ENCODE data around the gene BAZ1A. TPM values are rescaled to one million over a fixed set of nuclear protein-coding genes. Genes with fewer than 3 reads are reported as not detected.
A peak's percentile ranks its signal among the peaks of the same experiment; 100 is the strongest.

Gene BAZ1A
- total RNA-seq, result 38.3 TPM
- polyA plus RNA-seq, result 14.8 TPM

GRCh38 chr14:34875031-34875922 lies at the start of gene BAZ1A:
Gene BAZ1A (minus strand): TSS chr14:34875360. CDS start chr14:34874604, 756 bp downstream.
- Histone ChIP-seq H3K27ac (ENCODE audit: low read depth) (peak within 1 kb of the TSS; percentile 98), H3K4me1 (ENCODE audit: insufficient read depth) (no peaks in the 10 kb centered on the region), H3K36me3 (ENCODE audit: insufficient read depth) (no peaks in the 10 kb centered on the region), H3K4me3 (ENCODE audit: low read depth, low read length) (peak within 1 kb of the TSS; percentile 95)
- WGBS, result under 1% methylated on average over 46 of the region's 46 CpGs
- DNase-seq (ENCODE audit: extremely low spot score), result no peak

- no peak overlapping the region for H3K27ac ChIP-seq (ENCODE audit: low read depth)
- H3K4me1 ChIP-seq (ENCODE audit: insufficient read depth), result no peaks in the 10 kb centered on the region
- no peak overlapping the region for H3K4me3 ChIP-seq (ENCODE audit: low read depth, low read length)
- H3K36me3 ChIP-seq (ENCODE audit: insufficient read depth), result no peaks in the 10 kb centered on the region
- DNase-seq (ENCODE audit: extremely low spot score), result no peak
- 67% methylated on average over 6 of the region's 6 CpGs for WGBS
These were observed 45.2 kb upstream of the BAZ1A start for GRCh38 chr14:34920339-34920738.

GRCh38 chr14:34913619-34914018 lies 38.5 kb upstream of the BAZ1A start:
- DNase-seq (ENCODE audit: extremely low spot score), result no peak
- Histone ChIP-seq H3K4me1 (ENCODE audit: insufficient read depth) (no peaks in the 10 kb centered on the region), H3K27ac (ENCODE audit: low read depth) (no peak overlapping the region), H3K36me3 (ENCODE audit: insufficient read depth) (no peaks in the 10 kb centered on the region), H3K4me3 (ENCODE audit: low read depth, low read length) (no peak overlapping the region)
- 95% methylated on average over 2 of the region's 2 CpGs for WGBS

GRCh38 chr14:34912966-34913365 lies 37.8 kb upstream of the BAZ1A start:
- DNase-seq (ENCODE audit: extremely low spot score), result no peak
- 82% methylated on average over 8 of the region's 8 CpGs for WGBS
- H3K4me1 ChIP-seq (ENCODE audit: insufficient read depth), result no peaks in the 10 kb centered on the region

GRCh38 chr14:34912182-34912581 lies 37.0 kb upstream of the BAZ1A start:
- Histone ChIP-seq H3K27ac (ENCODE audit: low read depth) (no peak overlapping the region), H3K4me1 (ENCODE audit: insufficient read depth) (no peaks in the 10 kb centered on the region), H3K36me3 (ENCODE audit: insufficient read depth) (no peaks in the 10 kb centered on the region), H3K4me3 (ENCODE audit: low read depth, low read length) (no peak overlapping the region)
- no peak for DNase-seq (ENCODE audit: extremely low spot score)
- WGBS, result 68% methylated on average over 3 of the region's 3 CpGs

More at GRCh38 chr14:34912966-34913365, 37.8 kb upstream of the BAZ1A start:
- no peaks in the 10 kb centered on the region for H3K36me3 ChIP-seq (ENCODE audit: insufficient read depth)
- H3K4me3 ChIP-seq (ENCODE audit: low read depth, low read length), result no peak overlapping the region
- H3K27ac ChIP-seq (ENCODE audit: low read depth), result no peak overlapping the region

- Histone ChIP-seq H3K27ac (ENCODE audit: low read depth) (no peak overlapping the region), H3K36me3 (ENCODE audit: insufficient read depth) (no peaks in the 10 kb centered on the region), H3K4me3 (ENCODE audit: low read depth, low read length) (no peak overlapping the region), H3K4me1 (ENCODE audit: insufficient read depth) (no peaks in the 10 kb centered on the region)
- WGBS, result 76% methylated on average over 6 of the region's 6 CpGs
- DNase-seq (ENCODE audit: extremely low spot score), result no peak
These were observed 36.3 kb upstream of the BAZ1A start for GRCh38 chr14:34911209-34912150.

- H3K27ac ChIP-seq (ENCODE audit: low read depth), result no peak overlapping the region
- no peak overlapping the region for H3K4me3 ChIP-seq (ENCODE audit: low read depth, low read length)
- WGBS, result 78% methylated on average over 4 of the region's 4 CpGs
- DNase-seq (ENCODE audit: extremely low spot score), result no peak
- H3K36me3 ChIP-seq (ENCODE audit: insufficient read depth), result no peaks in the 10 kb centered on the region
- H3K4me1 ChIP-seq (ENCODE audit: insufficient read depth), result no peaks in the 10 kb centered on the region
These were observed 31.1 kb upstream of the BAZ1A start for GRCh38 chr14:34906287-34906686.

- DNase-seq (ENCODE audit: extremely low spot score), result no peak
- 60% methylated on average over 3 of the region's 3 CpGs for WGBS
These were observed 20.1 kb upstream of the BAZ1A start for GRCh38 chr14:34895277-34895676.

GRCh38 chr14:34890937-34891336 lies 15.8 kb upstream of the BAZ1A start:
- Histone ChIP-seq H3K4me1 (ENCODE audit: insufficient read depth) (no peaks in the 10 kb centered on the region), H3K36me3 (ENCODE audit: insufficient read depth) (no peaks in the 10 kb centered on the region), H3K4me3 (ENCODE audit: low read depth, low read length) (no peak overlapping the region), H3K27ac (ENCODE audit: low read depth) (no peak overlapping the region)
- DNase-seq (ENCODE audit: extremely low spot score), result no peak
- 66% methylated on average over 1 of the region's 1 CpG for WGBS

More at GRCh38 chr14:34895277-34895676, 20.1 kb upstream of the BAZ1A start:
- H3K4me1 ChIP-seq (ENCODE audit: insufficient read depth), result no peaks in the 10 kb centered on the region
- H3K4me3 ChIP-seq (ENCODE audit: low read depth, low read length), result no peak overlapping the region
- no peaks in the 10 kb centered on the region for H3K36me3 ChIP-seq (ENCODE audit: insufficient read depth)
- no peak overlapping the region for H3K27ac ChIP-seq (ENCODE audit: low read depth)

- Histone ChIP-seq H3K4me1 (ENCODE audit: insufficient read depth) (no peaks in the 10 kb centered on the region), H3K27ac (ENCODE audit: low read depth) (no peak overlapping the region), H3K4me3 (ENCODE audit: low read depth, low read length) (no peak overlapping the region), H3K36me3 (ENCODE audit: insufficient read depth) (no peaks in the 10 kb centered on the region)
- no peak for DNase-seq (ENCODE audit: extremely low spot score)
- 96% methylated on average over 2 of the region's 2 CpGs for WGBS
These were observed 13.0 kb upstream of the BAZ1A start for GRCh38 chr14:34888186-34888585.

GRCh38 chr14:34883954-34884353 lies 8.8 kb upstream of the BAZ1A start:
- no peak overlapping the region for H3K4me3 ChIP-seq (ENCODE audit: low read depth, low read length)
- no peak overlapping the region for H3K27ac ChIP-seq (ENCODE audit: low read depth)
- no peaks in the 10 kb centered on the region for H3K36me3 ChIP-seq (ENCODE audit: insufficient read depth)
- H3K4me1 ChIP-seq (ENCODE audit: insufficient read depth), result no peaks in the 10 kb centered on the region
- 93% methylated on average over 4 of the region's 4 CpGs for WGBS
- no peak for DNase-seq (ENCODE audit: extremely low spot score)

- Histone ChIP-seq H3K4me1 (ENCODE audit: insufficient read depth) (no peaks in the 10 kb centered on the region), H3K4me3 (ENCODE audit: low read depth, low read length) (peak overlapping the region; percentile 95), H3K36me3 (ENCODE audit: insufficient read depth) (no peaks in the 10 kb centered on the region), H3K27ac (ENCODE audit: low read depth) (peak overlapping the region; percentile 98)
- WGBS, result under 1% methylated on average over 85 of the region's 85 CpGs
- DNase-seq (ENCODE audit: extremely low spot score), result no peak
These were observed 652 bp downstream of the BAZ1A start for GRCh38 chr14:34874386-34875030.
